SK-N-MC (cell line): ENCODE results near the gene MACC1.

ENCODE experiments used
- DNase-seq: peaks from one replicate; pipeline ENCODE4 v3.0.0-alpha.2; 2011; ENCODE audit warnings: low read depth, low spot score
- H3K27ac ChIP-seq: fragments of 200-600 bp; sonication (generic); 2 replicates; pipeline ENCODE4 v1.5.1; 2016; ENCODE audit warnings: mixed run types
- H3K36me3 ChIP-seq: fragments of 200-600 bp; sonication (generic); 2 replicates; pipeline ENCODE4 v1.6.1; 2017; ENCODE audit warnings: antibody characterized with exemption, low read length, mixed read lengths; ENCODE audit not compliant: insufficient read depth
- H3K4me3 ChIP-seq: fragments of 200-600 bp; sonication (generic); 2 replicates; pipeline ENCODE4 v1.5.1; 2016
- H3K9ac ChIP-seq: fragments of 200-600 bp; sonication (generic); 2 replicates; pipeline ENCODE4 v1.8.0; 2017; ENCODE audit warnings: mixed run types, mixed read lengths; ENCODE audit not compliant: insufficient read length
- H3K9me3 ChIP-seq: fragments of 200-600 bp; sonication (generic); 2 replicates; pipeline ENCODE4 v1.6.1; 2017; ENCODE audit warnings: low read depth, mild to moderate bottlenecking, antibody characterized with exemption, low read length, moderate library complexity, mixed read lengths
- EZH2 ChIP-seq: fragments of 200-600 bp; sonication (generic); IDR thresholded peaks from one replicate; pipeline ENCODE4 v1.6.1; 2017; ENCODE audit warnings: antibody characterized with exemption
- FOXP2 ChIP-seq: optimal IDR thresholded peaks from 2 replicates; pipeline ENCODE3; 2011; ENCODE audit warnings: mild to moderate bottlenecking, moderate library complexity; ENCODE audit not compliant: insufficient read depth; ENCODE audit errors: extremely low read length, control extremely low read depth
- POLR2AphosphoS5 ChIP-seq: IDR thresholded peaks from 2 replicates; pipeline ENCODE4 v1.6.1; 2012; ENCODE audit warnings: mild to moderate bottlenecking, low read depth, low read length, borderline replicate concordance

MACC1 gene

DNA sequence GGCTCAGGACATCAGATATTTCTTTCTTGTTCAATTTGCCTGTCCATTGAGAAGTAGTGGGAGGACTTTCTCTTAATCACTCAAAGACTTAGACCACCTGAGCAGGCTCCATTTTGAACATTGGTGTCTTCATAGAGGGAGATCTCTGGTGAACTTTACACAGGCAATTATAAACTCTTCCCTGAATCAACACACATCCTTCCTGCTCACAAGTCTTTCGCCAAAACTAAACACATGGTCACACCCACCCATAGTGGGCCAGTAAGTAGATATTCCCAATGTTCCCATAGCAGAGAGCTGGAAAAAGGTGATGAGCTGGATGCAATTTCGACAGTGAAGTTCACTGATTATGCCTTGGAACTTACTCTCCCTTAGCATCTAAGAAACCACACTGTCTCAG is 8.2 kb upstream of the MACC1 start:
- Histone ChIP-seq H3K9me3 (no peaks in the 10 kb centered on the region), H3K36me3 (no peaks in the 10 kb centered on the region), H3K27ac (no peak overlapping the region), H3K4me3 (no peak overlapping the region), H3K9ac (no peak overlapping the region)
- TF ChIP-seq FOXP2 = no peak
- no peak for TF ChIP-seq EZH2
- no peak for TF ChIP-seq POLR2AphosphoS5
- no peak for DNase-seq

DNA sequence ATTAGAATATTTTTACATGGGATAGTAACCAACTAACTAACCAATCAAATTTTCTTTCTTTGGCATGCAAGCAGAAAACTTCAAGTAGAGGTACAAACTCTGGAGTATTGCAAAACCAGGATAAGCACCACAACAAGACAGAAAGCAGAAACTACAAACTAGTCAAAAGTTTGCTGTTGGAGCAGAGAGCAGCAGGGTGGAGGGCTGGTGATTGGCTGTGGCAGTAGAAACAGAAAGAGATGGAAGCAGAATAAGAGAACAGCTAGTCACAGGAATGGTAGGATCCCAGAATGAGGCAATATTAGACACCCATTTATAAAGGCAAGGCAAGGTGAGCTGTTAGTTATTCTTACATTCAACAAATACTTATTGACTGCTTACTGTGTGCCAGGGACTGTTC is 6.8 kb upstream of the MACC1 start:
- no peaks in the 10 kb centered on the region for H3K9me3 ChIP-seq
- no peak overlapping the region for H3K4me3 ChIP-seq
- no peak overlapping the region for H3K9ac ChIP-seq
- no peak for TF ChIP-seq POLR2AphosphoS5
- TF ChIP-seq FOXP2 = no peak
- TF ChIP-seq EZH2 = no peak
- H3K27ac ChIP-seq = no peak overlapping the region
- no peak for DNase-seq
- no peaks in the 10 kb centered on the region for H3K36me3 ChIP-seq

DNA sequence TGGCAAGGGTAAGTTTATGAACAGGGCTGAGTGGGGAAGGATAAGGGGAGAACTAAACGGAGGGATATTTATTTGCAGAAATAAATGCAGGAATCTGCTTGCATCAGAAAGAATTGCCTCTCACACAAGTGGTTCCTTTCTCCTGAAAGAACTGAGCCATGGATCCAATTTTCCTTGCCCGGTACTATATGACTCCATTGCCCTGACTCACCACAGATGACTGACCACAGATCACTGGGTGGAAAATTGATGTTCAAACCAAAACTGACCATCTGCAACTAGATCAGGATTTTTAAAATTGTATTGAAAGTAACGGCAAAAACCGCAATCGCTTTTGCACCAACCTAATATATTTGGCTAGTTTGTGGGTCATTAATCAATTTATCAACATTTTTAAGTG is 6.2 kb upstream of the MACC1 start:
- no peak overlapping the region for H3K4me3 ChIP-seq
- no peak for DNase-seq
- H3K27ac ChIP-seq = no peak overlapping the region
- H3K36me3 ChIP-seq = no peaks in the 10 kb centered on the region
- TF ChIP-seq EZH2 (no peak), POLR2AphosphoS5 (no peak), FOXP2 (no peak)
- H3K9me3 ChIP-seq = no peaks in the 10 kb centered on the region
- no peak overlapping the region for H3K9ac ChIP-seq

DNA sequence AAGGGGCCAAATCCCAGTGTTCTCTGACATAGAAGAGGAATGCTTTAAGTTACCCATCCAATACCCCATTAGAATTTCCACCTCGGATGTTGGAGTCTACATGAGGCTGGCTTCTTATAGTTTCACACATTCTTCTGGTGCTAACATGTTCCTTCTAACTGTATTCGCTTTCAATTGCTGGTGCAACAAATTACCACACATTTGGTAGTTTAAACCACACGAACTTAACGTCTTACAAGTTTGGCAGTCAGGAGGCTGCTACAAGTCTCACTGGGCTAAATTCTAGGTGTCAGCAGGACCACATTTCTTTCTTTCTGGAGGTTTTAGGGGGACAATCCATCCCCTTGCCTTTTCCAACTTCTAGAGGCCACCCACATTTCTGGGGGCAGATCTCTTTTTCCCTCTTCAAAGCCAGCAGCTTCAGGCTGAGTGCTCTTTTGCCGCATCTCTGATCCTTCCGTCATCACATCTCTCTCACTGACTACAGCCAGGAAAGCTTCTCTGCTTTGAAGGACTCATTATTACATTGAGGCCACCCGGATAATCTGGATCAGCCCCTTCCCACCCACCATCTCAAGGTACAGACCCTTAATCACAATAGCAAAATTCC is 5.1 kb upstream of the MACC1 start:
- DNase-seq = no peak
- H3K9me3 ChIP-seq = no peaks in the 10 kb centered on the region
- H3K27ac ChIP-seq = no peak overlapping the region
- TF ChIP-seq FOXP2 (no peak), POLR2AphosphoS5 (no peak), EZH2 (no peak)
- H3K9ac ChIP-seq = no peak overlapping the region
- H3K4me3 ChIP-seq = no peak overlapping the region
- H3K36me3 ChIP-seq = no peaks in the 10 kb centered on the region

DNA sequence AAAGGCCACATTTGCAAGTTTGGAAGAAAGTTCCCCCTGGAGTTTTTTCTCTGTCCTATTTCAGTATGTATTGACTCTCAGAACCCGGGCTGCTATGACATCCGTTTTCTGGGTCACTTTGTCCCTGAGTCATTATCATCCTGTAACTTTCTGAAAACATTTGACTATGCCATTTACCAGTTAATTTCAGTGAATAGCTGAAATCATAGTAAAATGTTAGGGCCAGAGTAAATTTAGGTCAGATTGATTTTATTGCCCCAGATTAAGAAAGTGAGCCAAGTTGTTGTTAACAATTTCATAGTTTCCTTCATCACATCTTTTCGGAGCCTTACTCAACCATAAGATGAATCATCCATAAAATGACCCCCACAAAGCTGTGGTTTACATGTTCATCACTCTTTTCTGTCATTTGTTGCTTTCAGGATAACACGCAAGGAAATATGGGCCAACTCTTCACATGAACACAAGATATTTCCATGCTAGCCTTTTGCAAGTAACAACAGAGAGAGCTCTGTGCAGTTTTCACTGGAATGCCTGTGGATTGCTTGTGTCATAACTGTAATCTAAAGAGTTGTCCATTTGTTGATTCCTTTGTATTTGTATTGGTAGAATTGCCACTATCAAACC is 3.9 kb upstream of the MACC1 start:
- Histone ChIP-seq H3K9ac (no peak overlapping the region), H3K9me3 (no peaks in the 10 kb centered on the region), H3K36me3 (no peaks in the 10 kb centered on the region), H3K27ac (no peak overlapping the region), H3K4me3 (no peak overlapping the region)
- no peak for DNase-seq
- no peak for TF ChIP-seq POLR2AphosphoS5
- no peak for TF ChIP-seq FOXP2
- TF ChIP-seq EZH2 = no peak

DNA sequence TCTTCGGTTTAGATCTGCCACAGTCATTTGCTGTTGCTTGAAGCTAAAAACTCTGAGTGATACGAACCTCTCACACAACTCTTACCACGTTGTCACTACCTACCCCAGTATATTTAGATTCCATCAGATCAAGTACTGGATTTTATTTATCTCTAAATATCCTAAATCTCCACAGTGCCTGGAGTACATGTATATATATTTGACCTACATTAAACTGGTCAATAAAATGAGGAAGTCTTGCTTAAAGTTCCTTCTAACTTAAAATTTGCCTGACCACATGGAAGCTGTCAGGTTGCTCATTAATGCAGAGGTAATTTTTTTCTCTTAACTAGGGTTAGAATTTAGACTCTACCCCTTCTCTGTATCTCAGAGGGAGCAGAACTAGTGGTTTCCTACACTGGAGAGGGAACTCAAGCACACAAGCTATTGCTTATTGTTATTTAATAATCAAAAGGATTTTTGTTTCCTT is 3.1 kb upstream of the MACC1 start:
- H3K4me3 ChIP-seq = no peak overlapping the region
- DNase-seq = no peak
- H3K9me3 ChIP-seq = no peaks in the 10 kb centered on the region
- no peak for TF ChIP-seq EZH2
- no peak for TF ChIP-seq POLR2AphosphoS5
- no peak for TF ChIP-seq FOXP2
- H3K9ac ChIP-seq = no peak overlapping the region
- no peak overlapping the region for H3K27ac ChIP-seq
- H3K36me3 ChIP-seq = no peaks in the 10 kb centered on the region

DNA sequence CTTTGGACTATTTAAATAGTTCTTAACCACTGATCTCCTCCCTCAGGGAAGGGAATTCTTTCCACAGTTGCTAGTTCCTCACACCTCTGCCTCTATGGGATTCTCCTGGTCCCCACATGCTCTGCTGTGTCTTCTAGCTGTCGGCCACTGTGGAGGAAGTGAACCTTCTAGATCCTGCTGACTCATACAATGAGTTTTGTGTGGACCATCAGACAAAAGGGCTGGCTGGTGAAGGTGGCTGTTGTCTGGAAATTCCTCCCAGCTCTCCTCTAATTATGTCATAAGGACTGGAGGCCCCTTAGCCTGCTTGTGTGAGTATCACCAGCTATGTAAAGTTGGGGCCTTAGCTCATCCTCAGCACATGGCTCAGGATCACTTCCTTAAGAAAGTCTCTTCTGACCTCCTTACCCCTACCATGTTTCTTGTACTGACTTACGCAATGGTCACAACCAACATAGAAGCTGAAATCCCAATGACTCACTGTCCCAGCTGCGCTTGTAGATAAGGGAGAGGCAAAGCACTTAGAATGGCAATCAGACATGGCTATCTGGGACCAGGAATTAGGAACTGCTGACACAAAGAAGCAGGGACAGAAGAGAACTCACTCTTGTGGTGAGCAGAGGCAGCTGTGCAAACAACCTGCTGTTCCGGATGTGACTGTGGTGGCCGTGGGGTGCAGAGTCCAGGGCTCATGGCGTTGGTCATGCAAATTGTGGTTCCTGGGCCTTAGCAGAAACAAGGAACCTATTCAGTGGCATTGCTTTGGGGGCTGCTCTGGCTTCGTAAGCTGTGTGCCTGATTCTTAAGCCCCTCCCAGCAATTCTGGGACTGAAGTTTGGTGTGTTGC is 2.5 kb upstream of the MACC1 start:
- Histone ChIP-seq H3K36me3 (no peaks in the 10 kb centered on the region), H3K9ac (no peak overlapping the region), H3K9me3 (no peaks in the 10 kb centered on the region), H3K4me3 (no peak overlapping the region), H3K27ac (no peak overlapping the region)
- DNase-seq = no peak
- TF ChIP-seq POLR2AphosphoS5 (no peak), EZH2 (no peak), FOXP2 (no peak)

DNA sequence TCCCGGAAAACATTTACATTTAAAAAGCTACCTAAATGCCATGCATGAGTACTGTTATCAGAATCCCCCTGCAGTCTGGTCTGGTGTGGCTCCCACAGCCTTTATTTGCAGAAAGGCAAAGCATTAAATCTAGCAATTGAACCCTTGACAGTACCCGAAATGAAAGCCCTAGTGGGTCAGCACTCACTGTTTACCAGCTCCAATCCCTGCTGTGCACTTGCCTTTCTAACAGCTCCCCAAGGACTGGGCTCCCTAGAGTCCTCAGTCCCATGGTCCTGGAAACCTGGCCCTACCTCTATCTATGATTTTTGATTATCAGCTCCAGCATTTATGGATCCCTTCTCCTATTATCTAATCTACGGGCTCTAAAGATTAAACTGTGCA is 1.9 kb upstream of the MACC1 start:
- Histone ChIP-seq H3K9ac (no peak overlapping the region), H3K27ac (no peak overlapping the region), H3K36me3 (no peaks in the 10 kb centered on the region), H3K9me3 (no peaks in the 10 kb centered on the region), H3K4me3 (no peak overlapping the region)
- DNase-seq = no peak
- no peak for TF ChIP-seq EZH2
- TF ChIP-seq FOXP2 = no peak
- TF ChIP-seq POLR2AphosphoS5 = no peak
